Measurements from ENCODE around the gene MEDAG.

The MEDAG gene

DNA sequence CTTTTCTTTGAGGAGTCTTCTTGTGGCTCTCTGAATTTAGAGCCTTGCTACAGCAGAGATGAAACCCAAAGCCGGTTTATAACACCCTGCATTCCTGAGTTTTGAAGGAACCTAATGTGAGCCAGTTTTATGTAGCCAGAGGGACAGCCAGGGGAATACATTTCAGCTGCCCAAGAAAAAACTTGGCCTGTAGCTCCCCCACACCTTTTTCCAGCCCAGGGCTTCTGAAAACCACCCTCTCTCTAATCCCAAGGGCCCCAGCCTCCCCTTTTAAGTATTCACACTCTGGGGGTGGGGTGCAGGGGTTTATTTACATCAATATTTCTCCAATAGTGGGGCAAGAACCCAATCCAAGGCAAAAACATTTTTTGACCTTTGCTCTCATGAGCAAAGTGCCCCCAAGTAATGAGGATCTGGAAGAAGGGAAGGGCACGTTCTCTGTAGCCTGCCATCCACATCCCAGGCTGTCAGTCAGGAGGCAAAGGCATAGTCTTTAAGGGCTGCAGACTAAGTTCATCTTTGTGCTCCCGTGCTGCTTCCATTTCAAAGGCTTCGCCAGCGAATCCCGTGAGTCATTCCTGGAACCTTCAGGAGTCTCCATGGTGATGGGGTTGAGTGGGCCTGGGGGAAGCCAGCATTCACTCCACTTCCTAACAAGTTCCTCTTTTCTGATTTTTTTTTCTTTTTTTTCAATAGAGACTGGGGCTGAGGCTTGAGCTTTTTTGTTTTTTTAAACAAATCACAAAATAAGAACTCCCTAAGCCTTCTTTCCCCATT is 33.2 kb upstream of the MEDAG start:
- DNase-seq (ENCODE audit: low read depth) = no peak

DNA sequence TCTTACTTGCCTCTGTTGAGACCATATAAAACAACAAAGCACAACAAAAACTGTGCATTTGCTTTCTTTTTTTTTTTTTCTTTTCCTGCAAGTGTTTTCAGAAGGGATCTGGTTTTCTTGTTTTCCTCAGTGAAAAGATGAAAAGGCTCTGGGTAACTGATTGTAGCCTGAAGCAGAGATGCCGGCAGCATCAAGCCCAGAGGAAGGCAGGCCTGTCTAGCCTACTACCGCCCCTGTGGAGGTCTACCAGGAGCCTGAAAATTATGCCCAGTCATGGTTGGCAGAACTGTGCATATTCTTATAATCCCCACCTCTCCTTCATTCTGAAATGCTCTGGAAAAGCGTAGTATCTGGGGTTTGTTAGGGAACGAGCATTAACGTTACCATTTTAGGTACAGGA is 32.6 kb upstream of the MEDAG start:
- no peak for DNase-seq (ENCODE audit: low read depth)

DNA sequence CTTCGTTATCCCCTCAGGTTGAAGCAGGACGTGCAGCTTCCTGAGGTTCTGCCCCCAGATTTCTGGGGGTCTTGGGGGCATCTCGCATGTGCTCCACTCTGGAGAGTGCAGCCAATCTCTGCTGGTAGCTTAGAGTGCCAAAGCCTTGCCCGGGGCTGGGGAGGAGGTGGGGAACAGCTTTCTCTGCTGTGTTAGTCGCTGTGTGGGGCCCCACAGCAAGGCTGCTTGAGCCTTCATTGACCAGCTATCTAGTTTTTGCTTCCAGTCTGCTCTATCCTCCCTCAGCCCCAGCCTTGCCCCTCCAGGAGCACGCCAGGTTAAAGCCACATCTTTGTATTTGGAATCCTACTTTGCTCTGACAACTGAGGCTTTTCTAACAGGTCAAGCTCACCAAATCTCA is 32.0 kb upstream of the MEDAG start:
- DNase-seq (ENCODE audit: low read depth) = no peak

DNA sequence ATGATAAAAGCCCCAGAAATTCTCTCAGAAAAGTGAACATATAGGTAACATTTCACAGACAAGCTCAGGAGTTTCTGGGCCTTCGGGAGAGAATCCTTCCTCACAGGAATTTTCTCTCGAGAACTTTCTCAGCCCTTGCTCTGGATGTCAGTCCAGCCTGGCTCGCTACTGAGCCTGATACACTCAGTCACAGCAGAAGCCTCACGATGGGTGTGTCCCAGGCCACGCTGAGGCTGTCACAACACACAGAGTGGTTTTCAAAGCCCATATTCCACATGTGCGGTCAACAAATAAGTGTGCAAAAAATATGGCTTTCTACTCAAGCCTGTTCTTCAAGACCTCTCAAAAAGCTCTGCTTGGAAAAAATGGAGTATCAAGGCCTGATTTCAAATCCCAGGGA is 31.5 kb upstream of the MEDAG start:
- DNase-seq (ENCODE audit: low read depth) = no peak

DNA sequence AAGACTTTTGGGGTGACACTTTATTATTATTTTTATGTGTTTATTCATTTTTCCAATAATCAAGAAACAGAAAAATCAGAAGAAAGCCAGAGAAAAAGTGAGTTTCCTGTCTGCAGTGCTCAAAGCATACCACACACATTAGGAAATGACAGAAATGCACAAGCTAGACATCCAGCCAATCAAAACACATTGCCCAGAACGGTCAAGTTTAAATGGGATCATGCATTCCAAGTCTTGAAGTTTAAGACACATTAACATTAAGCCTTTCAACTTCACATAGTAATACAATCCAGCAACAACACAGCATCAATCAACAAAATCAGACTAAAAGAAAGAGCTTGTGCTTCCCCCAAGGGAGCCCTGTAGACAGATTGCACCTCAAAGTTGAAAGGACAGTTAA is 28.7 kb upstream of the MEDAG start:
- DNase-seq (ENCODE audit: low read depth) = no peak

DNA sequence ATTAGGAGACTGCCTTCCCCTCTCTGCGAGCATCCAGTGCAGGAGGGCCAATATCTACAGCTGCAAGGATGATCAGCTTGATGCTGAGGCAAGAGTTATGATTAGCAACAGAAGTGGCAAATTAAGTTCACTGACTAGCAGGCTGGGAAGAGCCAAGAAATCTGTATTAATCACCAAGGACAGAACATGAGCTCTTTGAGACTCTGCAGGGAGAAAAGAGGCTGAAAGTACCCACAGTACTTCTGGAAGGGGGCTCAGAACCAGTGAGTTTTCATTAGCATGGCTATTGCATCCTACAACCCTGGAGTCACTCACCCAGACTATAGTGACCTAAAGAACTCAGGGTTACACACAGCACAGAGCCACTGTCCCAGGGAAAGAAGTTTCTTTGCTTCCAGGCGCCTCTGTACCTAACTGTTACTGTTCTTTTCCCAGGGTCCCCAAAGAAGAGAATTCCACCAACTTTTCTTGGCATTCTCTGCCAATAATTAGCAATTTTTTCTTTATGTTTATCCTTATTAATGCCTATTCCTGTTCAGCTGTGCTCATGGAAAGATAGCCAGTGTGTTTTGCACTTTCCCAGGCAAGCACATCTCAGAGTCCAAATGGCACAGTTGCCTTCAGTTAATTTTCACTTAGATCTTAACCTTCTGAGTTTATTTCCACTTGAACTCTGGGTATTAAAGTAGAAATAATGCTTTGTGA is 25.8 kb upstream of the MEDAG start:
- no peak for DNase-seq (ENCODE audit: low read depth)

DNA sequence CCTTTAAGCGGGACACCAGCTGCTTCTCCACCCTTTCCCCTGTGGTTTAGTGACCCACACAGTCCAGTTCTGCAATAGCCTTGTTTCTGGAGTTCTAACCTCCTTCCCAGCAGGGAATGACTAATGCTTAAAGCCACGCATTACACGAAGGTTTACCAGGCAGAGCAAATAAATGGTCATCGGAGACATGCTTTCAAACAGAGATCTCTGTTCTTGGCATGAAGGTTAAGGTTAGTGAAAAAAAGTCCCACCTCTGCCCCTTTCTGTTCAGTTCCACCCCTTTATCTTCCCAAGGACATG is 25.3 kb upstream of the MEDAG start:
- DNase-seq (ENCODE audit: low read depth) = no peak

DNA sequence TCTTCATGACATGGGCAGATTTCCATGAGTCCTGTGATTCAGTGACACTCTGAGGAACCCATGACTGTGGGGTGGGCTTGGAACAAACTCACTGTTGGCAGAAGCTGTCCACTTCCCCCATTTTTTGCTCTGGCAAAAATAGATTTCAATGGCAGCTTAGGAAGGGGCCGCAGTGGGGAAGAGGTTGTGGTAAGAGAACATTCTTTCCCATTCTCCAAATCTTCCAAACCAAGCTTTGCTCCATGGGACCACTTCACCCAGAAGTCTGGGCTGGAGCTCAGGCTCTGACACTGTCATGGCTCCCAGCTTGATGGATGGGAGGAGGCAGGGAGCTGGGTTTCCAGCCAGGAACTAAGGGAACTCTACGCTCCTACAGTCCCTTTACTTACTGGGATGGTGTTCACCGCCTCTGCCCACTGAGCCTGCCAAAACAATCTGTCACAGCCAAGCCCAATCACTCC is 24.9 kb upstream of the MEDAG start:
- no peak for DNase-seq (ENCODE audit: low read depth)

DNA sequence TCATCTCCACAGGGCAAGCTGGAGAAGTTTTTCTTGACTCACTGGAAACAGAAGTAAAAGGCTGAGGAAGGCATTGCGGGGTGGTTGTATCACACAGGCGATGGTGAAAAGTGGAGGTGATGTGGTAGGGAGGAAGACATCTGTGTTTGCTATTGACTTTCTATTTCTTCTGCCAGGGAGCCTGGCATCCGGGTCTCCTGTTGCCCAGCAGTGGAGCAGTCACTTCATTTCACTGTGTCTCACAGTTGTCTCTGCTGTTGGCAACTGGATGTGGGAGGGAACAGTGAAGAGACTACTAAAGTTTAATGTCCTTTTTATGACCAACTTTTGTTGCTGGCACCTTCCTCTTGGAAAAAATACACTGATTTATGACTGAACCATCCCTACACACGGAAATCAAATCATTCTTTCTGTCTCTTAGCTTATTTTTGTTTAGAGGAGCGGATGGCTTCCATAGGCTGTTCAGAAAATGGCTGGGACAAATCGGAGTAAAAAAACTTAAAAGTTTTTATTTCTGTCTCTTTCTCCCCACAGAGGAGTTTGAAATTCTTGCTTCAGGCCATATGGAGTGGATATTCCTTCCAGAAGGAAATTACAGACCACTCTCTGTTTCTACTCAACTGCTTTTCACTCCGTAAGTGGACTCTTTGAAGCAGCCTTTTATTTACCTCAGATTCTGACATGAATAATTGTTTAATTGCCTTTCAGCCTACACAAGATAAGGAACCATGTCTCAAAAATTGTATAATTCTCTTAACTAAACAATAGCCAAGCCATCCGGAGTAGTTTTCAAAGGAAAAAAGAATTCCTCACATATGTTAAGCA is 23.8 kb upstream of the MEDAG start:
- DNase-seq (ENCODE audit: low read depth) = no peak

DNA sequence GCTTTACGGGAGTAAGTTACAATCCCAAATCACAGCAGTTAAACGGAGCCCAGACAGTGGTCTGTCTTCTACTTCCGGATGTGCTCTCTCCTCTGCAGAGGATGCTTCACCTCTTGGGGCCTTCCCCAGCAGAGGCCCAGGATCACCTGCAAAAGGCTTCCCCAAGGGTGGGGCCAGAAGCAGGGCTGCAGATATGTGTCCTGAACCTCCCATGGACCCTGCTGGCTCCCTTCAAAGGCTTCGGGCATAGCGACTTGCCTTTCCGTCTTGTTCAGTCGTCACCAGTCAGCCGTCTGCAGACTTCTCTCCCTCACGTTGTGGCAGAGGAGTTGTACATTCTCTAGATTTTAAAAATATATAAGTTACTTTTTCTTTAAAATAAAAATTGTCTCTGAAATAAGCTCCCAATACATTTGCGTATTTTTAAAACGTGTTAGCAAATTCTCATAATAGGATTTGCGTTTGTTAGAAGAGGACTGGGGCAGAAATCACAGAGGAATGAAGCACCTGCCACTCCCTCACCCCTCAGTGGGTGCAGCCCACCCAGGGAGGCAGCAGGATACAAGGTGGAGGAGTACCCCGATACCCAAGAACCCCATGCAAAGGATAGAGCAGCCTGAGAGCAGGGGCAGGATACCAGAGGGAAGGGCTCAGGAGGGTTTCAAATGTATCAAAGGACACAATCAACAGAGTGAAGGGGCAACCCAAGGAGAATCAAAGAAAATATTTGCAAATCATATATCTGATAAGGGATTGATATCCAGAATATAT is 22.9 kb upstream of the MEDAG start:
- no peak for DNase-seq (ENCODE audit: low read depth)

DNA sequence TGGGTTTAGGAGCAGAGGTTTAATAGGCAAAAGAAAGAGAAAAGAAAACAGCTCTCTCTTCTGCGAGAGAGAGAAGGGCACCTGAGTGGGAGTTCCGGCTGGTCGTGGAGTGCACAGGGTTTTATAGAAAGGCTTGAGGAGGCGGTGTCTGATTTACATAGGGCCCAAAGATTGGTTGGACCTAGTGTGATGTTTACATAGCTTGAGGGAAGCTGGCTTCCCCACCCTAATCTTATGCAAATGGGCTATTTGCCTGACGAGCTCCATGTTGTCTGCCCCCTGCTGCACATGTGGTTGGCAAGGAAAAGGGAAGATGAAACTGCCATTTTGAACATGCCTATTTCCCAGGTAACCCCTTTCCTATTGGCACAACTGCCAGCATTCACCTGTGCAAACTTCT is 21.5 kb upstream of the MEDAG start:
- DNase-seq (ENCODE audit: low read depth) = no peak

DNA sequence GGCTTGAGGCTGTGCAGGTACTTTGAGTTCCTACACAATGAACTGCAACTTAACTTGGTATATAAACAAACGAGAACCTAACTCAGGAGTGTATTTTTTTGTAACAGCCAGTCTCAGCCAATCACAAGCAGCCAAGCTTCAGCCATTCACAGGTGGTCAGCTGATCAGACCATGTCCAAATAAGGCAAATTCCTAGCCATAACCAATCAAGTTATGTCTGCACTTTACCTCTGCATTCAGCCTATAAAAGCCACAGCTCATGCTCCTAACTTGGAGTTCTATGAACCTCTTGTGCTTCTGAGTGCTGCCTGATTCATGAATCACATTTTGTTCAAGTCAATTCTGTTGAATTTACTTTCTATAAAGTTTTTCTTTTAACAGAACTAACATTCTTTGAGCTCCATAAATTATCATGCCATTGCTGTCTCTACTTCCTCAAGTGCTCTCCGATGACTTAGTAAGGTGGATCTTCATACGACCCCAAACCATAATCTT is 16.8 kb upstream of the MEDAG start:
- DNase-seq (ENCODE audit: low read depth) = no peak

DNA sequence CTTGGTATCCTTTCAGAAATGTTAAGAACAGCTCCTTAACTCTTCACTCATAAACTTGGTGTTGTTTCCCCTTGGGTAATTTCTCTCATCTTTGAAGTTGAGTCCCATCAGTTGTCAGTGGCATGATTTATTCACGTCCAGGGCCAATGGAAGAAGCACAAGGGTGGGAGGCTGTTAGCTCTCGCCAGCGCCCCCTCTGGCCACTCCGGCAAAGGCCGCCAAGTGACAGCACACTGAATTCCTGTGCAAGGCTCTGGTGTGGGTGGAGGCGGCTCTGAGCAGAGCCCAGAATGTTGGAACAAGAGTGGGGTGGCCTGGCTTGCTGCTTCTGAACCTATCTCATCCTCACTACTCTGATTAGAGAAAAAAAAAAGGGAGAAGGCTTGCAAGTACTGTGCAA is 13.1 kb upstream of the MEDAG start:
- DNase-seq (ENCODE audit: low read depth) = no peak

DNA sequence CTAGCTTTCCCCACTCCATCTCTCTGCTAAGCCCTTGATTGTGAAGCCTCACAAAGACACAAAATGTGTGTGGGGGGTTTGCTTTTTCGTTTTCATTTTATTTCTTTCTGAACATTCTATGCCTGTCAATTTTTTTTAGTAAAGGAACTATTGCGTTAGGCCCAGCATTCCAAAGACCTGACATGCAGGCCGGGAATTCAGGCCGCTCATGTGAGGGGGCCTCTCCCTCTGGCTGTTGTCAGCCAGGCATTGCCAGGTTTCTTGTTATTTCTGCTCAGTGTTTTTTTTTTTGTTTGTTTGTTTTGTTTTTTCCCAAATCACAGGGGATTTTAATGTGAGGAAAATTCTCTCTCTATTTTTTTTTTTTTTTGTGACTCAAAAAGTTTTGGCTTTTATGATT is 10.3 kb upstream of the MEDAG start:
- DNase-seq (ENCODE audit: low read depth) = no peak

DNA sequence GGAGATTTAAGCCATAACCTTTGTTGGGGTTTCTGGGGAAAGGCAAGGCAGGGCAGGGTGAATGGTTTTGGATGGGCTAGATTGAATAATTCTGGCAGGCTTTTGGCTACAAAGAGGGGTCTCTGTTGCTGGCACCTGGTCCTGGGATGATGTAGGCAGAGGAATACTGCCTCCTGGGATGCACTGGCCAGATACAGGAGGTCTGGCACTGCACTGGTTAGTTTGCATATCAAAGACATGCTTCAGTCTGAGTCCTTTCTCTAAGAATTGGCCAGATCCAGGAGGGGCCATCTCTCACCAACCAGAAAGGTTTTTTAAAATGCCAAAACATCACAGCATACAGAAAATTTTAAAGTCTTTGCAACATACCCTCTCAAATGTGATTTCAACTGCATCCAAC is 8.0 kb upstream of the MEDAG start:
- no peak for DNase-seq (ENCODE audit: low read depth)

DNA sequence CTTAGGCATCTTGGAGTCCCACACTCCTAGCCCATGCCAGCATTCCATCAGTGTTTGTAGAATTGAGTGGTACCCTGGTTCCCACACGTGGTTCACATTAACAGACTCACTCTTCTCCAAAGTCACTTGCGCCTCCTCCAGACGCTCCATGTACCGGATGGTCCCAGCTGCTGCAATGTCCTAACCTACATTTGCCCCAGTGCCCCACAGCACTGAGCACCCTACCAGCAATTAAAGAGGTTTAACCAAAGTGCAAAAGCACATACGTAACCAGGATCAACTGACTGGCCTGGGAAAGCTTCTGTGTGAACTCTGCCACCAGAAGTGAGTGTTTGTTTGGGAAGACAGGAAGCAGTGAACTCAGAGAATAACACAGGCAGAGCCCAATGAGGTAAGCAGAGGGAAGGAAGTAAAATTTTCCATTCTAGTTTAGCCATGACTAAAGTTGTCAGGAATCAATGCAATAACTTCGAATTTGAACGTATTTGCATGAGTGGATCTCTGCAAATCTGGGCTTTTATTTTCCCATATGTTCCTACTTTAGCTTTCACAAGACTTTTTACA is 7.3 kb upstream of the MEDAG start:
- DNase-seq (ENCODE audit: low read depth) = no peak

DNA sequence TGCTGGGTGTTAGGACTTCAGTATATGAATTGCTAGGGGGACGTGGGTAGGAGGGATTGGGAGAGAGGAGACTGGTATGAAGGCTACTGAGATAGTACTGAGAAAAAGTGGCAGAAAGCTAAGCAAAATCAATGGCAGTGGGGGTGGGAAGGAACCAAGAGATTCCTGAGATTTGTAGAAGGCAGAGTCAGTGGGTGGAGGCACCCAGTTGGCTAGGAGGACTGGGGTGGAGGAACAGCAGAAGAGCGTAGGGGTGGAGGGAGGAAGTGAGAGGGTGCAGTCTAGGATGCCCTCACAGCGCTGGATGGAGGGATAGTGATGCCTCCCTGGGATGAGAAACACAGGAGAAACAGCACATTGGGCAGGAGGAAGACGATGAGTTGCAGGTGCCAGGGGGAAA is 5.6 kb upstream of the MEDAG start:
- no peak for DNase-seq (ENCODE audit: low read depth)

DNA sequence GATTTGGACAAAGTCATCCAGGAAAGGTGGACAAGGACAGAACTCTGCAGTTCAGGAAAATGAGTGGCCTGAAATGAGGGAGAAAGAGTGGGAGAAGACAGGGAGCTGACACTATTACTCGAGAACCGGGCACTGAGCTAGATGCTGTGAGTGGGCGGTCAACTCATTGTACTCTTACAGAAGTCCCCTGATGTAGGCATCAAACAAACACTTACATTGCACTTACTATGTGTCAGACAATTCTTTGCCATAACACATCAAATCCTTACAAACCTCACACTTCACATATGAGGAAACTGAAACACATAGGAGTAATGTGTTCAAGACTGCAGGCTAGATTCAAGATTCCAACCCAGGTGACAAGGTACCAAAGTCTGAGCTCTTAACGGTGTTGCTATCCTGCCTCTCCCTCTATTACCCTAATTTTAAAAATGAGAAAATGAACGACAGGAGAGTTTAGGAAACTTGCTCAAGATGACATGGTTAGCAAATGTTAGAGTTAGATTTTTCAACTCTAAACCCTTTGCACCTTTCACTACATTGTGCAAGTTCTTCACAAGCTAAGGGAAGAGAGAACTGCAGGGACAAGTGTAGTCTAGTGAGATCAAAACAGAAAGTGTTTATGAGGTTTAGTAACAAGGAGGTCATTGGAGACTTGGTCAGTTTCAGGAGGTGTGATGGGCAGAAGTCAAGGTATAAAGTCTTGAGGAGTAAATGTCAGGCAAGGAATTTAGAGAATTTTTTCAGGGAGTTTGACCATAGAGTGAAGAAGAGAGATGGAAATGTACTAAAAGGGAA is 4.9 kb upstream of the MEDAG start:
- no peak for DNase-seq (ENCODE audit: low read depth)

DNA sequence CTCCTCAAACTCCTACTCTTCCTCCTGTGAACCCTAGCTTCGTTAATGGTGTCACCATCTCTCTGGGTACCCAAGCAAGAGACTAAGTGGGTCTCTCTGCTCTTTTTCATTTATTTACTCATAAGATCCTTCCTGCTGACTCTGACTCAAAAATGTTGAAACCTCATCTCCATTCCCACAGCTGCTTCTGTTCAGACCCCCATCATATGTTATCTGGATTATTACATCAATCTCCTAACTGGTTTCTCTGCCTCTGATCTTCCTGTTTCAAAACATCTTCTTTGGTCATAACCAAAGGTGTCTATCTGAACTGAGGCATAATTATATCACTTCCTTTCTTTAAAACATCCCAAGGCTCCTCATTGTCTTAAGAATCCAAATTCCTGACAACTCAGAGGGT is 2.0 kb upstream of the MEDAG start:
- DNase-seq (ENCODE audit: low read depth) = no peak

DNA sequence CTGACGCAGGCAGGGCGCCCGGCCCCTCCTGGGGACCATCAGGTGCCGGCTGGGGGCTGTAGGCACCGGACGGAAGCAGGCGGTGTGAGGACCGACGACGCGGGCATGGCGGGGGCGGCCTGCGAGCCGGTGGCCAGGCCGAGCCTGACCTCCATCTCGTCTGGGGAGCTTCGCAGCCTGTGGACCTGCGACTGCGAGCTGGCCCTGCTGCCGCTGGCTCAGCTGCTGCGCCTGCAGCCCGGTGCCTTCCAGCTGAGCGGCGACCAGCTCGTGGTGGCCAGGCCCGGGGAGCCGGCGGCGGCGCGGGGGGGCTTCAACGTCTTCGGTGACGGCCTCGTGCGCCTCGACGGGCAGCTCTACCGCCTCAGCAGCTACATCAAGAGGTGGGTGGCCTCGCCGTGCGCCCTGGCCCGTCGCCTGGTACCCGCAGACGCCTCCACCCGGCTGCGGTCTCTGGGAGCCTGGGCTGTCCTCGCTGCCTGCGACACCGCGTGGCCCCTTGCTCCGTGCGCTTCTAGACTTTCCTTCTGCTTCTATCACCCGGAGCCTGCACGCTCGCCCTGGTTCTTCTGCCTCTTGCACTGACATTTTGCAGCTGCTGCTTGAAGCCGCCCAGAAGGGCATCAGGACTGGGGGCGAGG is 460 bp downstream of the MEDAG start:
- no peak for DNase-seq (ENCODE audit: low read depth)

All from activated T-helper 1 cell treated with Interleukin-2 at 50 U/mL for 16 hours (primary cell).